A549 (cell line): ENCODE data around the gene BHLHA15.

Experiments
- EP300 ChIP-seq, 2 experiments: fragments of >200 bp; sonication (Bioruptor Twin); formaldehyde crosslinking; IDR thresholded peaks; 2 replicates in 1 of 2; 3 replicates in 1 of 2; pipeline ENCODE4 v1.6.1; 2016 to 2017
- FOSB ChIP-seq: fragments of 250-450 bp; sonication (Bioruptor Pico); IDR thresholded peaks from 2 replicates; pipeline ENCODE4 v1.5.0; 2020; ENCODE audit warnings: mild to moderate bottlenecking, moderate library complexity
- HEYL ChIP-seq: fragments of 250-450 bp; sonication (Bioruptor Pico); IDR thresholded peaks from 2 replicates; pipeline ENCODE4 v1.8.0; 2021; ENCODE audit warnings: mild to moderate bottlenecking, moderate library complexity
- MYC ChIP-seq: IDR thresholded peaks from 2 replicates; pipeline ENCODE4 v1.6.1; 2012; ENCODE audit warnings: mild to moderate bottlenecking, inconsistent platforms, low read length, improper control_type of control experiment, borderline replicate concordance
- RAD21 ChIP-seq, 2 experiments: fragments of >200 bp in 1 of 2; sonication (Bioruptor Twin) in 1 of 2; formaldehyde crosslinking in 1 of 2; IDR thresholded peaks in 1 of 2; conservative IDR thresholded peaks in 1 of 2; 2 replicates in 1 of 2; 3 replicates in 1 of 2; pipeline ENCODE4 v1.6.1; 2012 to 2018; ENCODE audit warnings: inconsistent platforms in 1 of 2
- RNF2 ChIP-seq: fragments of 200-600 bp; sonication (generic); IDR thresholded peaks from 2 replicates; pipeline ENCODE4 v1.6.1; 2016; ENCODE audit warnings: low read depth, mild to moderate bottlenecking, antibody characterized with exemption, moderate library complexity, borderline replicate concordance
- TF ChIP-seq, protein P1 (sequence below): fragments of >200 bp; sonication (Bioruptor Twin); formaldehyde crosslinking; IDR thresholded peaks from 3 replicates; pipeline ENCODE4 v1.5.1; 2016
- TF ChIP-seq, protein P2 (sequence below): IDR thresholded peaks from 2 replicates; pipeline ENCODE4 v1.6.1; 2012

DNA sequence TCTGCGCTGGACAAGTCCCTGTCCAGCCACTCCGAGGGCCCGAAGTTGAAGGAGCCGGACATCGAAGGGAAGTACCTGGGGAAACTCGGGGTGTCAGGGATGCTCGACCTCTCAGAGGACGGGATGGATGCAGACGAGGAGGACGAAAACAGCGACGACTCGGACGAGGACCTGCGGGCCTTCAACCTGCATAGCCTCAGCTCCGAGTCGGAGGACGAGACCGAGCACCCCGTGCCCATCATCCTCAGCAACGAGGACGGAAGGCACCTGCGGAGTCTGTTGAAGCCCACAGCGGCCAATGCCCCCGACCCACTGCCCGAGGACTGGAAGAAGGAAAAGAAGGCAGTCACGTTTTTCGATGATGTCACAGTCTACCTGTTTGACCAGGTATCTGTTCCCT lies 17.1 kb upstream of the BHLHA15 start:
- no peak for TF ChIP-seq RAD21 (conservative IDR thresholded peaks at IDR 0.05 in 1 of 2, IDR thresholded peaks at IDR 0.05 in 1 of 2)
- TF ChIP-seq, protein P1, sequence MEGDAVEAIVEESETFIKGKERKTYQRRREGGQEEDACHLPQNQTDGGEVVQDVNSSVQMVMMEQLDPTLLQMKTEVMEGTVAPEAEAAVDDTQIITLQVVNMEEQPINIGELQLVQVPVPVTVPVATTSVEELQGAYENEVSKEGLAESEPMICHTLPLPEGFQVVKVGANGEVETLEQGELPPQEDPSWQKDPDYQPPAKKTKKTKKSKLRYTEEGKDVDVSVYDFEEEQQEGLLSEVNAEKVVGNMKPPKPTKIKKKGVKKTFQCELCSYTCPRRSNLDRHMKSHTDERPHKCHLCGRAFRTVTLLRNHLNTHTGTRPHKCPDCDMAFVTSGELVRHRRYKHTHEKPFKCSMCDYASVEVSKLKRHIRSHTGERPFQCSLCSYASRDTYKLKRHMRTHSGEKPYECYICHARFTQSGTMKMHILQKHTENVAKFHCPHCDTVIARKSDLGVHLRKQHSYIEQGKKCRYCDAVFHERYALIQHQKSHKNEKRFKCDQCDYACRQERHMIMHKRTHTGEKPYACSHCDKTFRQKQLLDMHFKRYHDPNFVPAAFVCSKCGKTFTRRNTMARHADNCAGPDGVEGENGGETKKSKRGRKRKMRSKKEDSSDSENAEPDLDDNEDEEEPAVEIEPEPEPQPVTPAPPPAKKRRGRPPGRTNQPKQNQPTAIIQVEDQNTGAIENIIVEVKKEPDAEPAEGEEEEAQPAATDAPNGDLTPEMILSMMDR: no peak
- no peak for TF ChIP-seq EP300 (IDR thresholded peaks at IDR 0.05)
- TF ChIP-seq HEYL (CRISPR knock-in tag): no peak
- TF ChIP-seq, protein P2, sequence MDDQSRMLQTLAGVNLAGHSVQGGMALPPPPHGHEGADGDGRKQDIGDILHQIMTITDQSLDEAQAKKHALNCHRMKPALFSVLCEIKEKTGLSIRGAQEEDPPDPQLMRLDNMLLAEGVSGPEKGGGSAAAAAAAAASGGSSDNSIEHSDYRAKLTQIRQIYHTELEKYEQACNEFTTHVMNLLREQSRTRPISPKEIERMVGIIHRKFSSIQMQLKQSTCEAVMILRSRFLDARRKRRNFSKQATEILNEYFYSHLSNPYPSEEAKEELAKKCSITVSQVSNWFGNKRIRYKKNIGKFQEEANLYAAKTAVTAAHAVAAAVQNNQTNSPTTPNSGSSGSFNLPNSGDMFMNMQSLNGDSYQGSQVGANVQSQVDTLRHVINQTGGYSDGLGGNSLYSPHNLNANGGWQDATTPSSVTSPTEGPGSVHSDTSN: no peak
- TF ChIP-seq FOSB (CRISPR knock-in tag): no peak
- TF ChIP-seq MYC: no peak
- TF ChIP-seq RNF2: no peak
